NCI-H1694 treated with DMSO at 0.1 percent for 48 hours (cell line): ENCODE measurements around the gene MRPS6.

Experiments used
- DNase-seq: peaks from one replicate; lab custom pipeline; 2025; lab: John Stamatoyannopoulos, UW

The MRPS6 gene

GRCh38 chr21:34071683-34072082 is 1.7 kb upstream of the MRPS6 start:
- DNase-seq = no peak

DNA sequence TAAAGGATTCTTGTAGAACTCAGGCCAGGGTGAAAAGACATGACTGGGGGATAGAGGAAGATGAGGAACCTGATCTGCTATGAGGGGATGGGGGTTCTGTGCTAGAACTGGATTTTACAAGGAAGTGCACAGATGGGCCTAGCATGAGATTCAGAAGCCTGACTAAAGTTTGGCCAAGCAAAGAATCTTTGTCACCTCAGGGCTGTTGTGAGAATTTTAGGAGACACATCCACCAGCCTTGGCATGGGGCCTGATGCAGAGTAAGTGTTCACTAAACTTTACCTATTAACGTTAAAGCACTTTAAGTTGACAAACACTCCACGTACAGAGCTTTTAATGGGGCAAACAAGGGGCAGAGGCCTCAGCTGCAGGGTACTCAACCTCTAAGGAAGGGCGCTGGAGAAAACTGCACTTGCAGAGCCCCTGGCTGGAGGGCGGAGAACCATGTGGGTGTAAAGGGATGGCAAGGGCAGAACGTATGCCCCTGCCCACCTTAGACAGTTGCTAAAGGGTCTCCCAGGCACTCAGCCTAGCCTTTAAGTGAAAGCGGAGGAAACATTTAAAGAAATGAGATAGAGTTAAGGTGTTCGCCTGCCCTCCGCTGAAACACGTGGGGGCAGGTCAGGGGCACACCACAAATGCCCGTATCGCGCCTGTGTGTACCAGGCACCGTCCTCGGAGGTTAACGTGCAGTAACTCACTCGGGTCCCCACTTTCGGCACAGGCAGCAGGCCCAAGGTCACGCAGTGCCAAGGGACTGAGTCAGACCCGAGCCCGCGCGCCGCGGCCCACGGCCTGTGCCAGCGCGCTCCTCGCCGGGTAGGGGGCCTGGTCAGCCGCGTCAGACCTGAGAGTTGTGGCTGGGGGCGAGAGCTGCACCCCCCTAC is 990 bp upstream of the MRPS6 start:
- DNase-seq = no peak

GRCh38 chr21:34073749-34074282 is 438 bp downstream of the MRPS6 start:
- DNase-seq = no peak

- no peak for DNase-seq
These were observed 1.1 kb downstream of the MRPS6 start for GRCh38 chr21:34074283-34075090.

DNA sequence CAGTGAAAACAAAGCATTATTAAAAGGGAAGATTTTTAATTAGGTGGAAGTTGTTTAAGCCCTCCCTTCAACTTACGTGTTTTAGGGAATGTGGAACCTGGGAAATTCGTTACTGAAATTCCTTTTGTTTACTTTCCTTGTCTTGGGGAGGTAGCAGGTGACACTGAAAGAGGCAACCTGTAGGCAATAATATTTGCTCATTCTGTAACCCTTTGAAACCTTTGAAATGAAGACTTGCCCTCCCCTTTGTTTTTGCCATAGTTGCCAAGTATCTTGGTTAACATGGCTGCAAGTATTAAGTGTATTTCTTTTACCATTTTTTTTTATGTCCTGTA is 1.7 kb downstream of the MRPS6 start:
- no peak for DNase-seq

GRCh38 chr21:34075760-34076660 is 2.6 kb downstream of the MRPS6 start:
- no peak for DNase-seq

DNA sequence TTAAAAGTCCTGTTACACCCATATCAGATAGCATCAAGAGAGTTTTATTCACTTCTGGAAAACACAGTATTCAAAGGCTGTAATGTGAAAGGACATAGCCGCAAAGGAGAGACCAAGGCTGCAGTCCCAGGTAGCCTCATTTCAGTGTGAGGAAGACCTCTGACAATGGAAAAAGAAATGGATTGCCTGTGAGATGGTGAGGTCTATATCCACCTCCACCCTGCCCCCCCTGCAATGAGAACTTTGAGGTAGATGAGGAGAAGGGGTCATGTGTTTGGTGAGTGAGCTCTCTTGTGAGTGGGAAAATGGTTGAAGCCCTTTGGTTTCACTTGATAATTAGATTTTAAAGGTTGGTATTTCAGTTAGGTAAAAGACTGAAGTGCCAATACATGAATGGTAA is 3.5 kb downstream of the MRPS6 start:
- DNase-seq = no peak

DNA sequence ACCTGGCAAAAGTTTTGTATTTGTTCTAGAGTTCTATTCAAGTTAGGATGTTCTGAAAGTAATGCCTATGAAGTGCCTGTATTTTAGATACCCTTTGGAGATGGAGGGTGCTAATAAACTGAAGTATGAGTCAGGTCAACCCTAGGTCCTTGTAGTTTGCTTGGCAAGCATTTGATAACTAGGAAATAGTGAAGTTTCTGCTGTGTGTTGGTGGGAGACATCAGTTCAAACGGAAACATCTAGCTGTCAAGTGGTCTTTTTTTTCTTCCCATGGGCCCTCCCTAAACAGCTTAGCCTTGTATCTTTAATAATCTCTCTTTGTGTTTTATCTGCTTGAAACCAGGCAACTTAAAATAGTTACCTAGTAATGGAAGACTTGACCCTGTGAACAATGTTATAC is 4.5 kb downstream of the MRPS6 start:
- DNase-seq = no peak

DNA sequence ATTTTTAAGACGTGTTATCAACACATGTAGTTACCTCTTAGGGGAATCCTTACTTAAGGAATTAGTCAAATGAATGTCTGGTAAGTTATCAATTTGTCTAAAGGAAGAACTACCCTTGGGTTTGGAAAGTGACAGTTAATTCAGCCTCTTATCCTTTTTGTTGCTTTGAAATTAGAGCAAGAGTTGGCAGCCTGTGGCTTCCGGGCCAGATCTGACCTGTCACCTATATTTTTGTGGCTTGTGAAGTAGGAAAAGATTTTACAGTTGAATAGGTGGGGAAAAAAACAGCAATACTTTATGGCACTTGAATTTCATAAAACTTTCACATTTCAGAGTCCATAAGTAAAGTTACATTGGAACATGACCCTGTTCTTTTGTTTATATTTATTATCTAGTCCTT is 5.5 kb downstream of the MRPS6 start:
- no peak for DNase-seq

DNA sequence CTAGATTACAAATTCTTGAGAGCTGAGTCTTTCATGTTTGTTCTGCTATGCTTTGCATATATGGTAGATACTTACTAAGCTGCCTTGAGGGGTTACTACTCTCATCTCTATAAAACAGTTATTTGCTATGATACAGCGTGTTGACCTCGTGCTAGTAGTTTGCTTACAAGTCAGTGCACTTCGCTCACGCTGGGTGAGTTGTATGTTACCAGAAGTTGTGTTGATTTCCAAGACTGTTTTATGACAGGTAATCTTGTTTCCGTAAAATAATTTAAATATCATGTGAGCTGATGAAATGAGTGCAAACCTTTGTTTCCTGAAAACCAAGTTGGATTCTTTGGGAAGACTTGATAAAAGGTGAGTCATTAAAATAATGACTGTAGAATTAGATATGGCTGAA is 7.3 kb downstream of the MRPS6 start:
- DNase-seq = no peak

GRCh38 chr21:34082769-34083168 is 9.4 kb downstream of the MRPS6 start:
- DNase-seq = no peak

- DNase-seq = no peak
These were observed 10.0 kb downstream of the MRPS6 start for GRCh38 chr21:34083357-34083756.

GRCh38 chr21:34085129-34085528 is 11.8 kb downstream of the MRPS6 start:
- no peak for DNase-seq

GRCh38 chr21:34086887-34087306 is 13.5 kb downstream of the MRPS6 start:
- DNase-seq = no peak

DNA sequence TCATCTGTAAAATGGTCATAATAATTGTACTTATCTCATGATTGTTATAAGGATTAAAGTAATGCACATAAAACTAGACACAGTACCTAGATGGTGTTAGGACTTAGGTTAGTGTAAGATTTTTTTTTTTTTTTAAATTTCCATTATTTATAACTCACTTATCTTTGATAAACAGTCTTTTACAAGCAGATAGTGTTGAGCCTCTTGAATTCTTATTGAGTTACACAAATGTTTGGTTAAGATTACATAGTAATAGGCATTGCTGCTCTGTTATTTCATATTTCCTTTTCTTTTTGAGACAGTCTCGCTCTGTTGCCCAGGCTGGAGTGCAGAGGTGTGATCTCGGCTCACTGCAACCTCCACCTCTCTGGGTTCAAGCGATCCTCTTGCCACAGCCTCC is 15.4 kb downstream of the MRPS6 start:
- no peak for DNase-seq

GRCh38 chr21:34091032-34091431 is 17.7 kb downstream of the MRPS6 start:
- DNase-seq = no peak

GRCh38 chr21:34091607-34092006 is 18.2 kb downstream of the MRPS6 start:
- no peak for DNase-seq

DNA sequence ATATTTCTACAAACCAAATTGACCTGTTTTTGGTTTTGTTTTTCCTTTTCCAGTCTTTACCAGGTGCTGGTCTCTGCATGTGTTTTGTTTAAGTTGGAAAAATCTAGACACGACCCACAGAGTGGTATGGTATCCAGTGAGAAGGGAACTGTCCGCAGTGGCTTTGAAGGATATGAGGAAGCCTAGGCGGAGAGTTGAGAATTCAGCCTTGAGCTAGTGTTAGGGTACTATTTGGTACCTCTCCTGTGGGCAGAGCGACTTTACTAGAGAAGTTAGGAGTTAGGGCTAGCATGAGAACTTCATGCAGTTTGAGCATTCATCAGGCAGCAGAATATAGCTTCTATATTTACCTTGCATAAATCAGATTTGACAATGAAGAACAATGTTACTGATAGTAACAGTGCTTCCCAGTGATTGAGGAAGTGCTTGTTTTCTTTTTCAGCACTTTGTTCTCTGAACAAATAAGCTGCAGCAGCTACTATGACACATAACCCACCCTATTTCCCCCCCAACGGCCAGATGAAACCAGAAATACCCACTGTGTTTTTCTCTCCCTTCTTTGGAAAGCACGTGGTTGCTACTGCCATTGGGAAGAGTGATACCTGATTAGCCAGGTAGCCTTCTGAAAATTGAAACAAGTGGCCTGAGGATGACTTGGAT is 19.0 kb downstream of the MRPS6 start:
- no peak for DNase-seq

DNA sequence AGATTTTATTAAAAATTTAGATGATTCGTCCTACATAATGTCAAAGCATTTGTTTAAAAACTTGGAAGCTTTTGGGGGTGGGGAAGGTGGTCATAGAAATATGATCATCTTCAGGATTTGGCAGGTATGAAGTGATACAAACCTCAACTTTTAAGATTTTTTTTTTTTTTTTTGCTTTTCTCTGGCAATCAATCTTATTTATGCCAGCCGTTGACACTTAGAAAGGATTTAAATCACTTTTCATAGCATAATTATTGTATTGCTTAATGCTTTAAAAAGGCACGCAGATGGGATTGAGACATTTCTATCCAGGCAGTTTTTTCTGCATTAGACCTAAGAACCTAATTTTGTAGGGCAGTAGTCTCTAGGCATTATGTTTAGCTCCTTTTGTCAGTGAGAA is 19.7 kb downstream of the MRPS6 start:
- DNase-seq = no peak

- no peak for DNase-seq
These were observed 21.6 kb downstream of the MRPS6 start for GRCh38 chr21:34094949-34095348.

DNA sequence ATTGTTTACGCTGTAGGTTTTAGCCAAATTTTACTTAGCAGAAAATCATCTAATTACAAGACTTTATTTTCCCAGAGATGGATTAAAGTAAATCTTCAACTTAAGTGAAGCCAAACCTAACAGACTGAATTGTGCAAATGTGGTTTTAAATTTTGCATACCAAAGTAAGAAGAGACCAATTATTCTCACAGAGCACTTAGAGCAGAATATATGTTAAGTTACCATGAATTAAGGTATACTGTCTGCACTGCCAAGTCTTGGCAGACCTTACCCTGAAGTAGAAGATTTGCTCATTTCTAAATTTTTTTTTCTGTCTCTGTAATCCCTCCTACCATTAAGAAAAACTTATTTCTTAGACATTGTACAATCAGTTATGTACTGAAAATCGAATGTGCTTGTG is 24.1 kb downstream of the MRPS6 start:
- DNase-seq = no peak

DNA sequence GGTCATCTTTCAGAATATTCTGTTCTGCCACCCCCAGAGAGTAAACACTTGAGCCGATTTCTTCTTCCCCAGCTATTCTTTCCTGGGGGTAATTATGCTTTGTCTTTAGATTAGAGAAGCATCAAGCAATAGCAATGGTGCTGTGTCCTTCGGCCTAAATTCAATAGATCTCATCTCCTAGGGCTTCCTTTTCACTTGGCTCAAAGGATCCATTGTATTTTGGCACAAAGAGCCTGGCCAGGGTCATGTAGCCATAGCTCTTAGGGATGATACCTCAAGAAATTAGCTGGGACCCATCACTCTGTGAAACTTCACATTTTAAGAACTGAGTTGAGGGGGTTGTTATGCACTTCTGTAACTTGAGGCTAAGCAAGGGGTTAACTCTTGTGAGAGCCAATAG is 27.0 kb downstream of the MRPS6 start:
- no peak for DNase-seq
